MM.1S (cell line): ENCODE data around the gene GALNS.

Experiments used
- DNase-seq: peaks from one replicate; pipeline ENCODE4 v3.0.0-alpha.2; 2015
- H2AFZ ChIP-seq: fragments of 300-600 bp; sonication (generic); 2 replicates; pipeline ENCODE4 v1.6.0; 2016; ENCODE audit warnings: antibody characterized with exemption, low read length
- H3F3A ChIP-seq: fragments of 300-600 bp; sonication (generic); 2 replicates; pipeline ENCODE4 v1.6.1; 2016; ENCODE audit warnings: mild to moderate bottlenecking, antibody characterized with exemption, low read length, moderate library complexity, mixed read lengths; ENCODE audit not compliant: insufficient read depth
- H3K27ac ChIP-seq: fragments of 300-600 bp; sonication (generic); 2 replicates; pipeline ENCODE4 v1.5.1; 2016; ENCODE audit warnings: mild to moderate bottlenecking, low read length
- H3K27me3 ChIP-seq: fragments of 300-600 bp; sonication (generic); replicated peaks from 2 replicates; pipeline ENCODE4 v1.6.0; 2016; ENCODE audit warnings: low read length; ENCODE audit not compliant: insufficient read depth
- H3K36me3 ChIP-seq: fragments of 300-600 bp; sonication (generic); replicated peaks from 2 replicates; pipeline ENCODE4 v1.6.1; 2016; ENCODE audit warnings: mild to moderate bottlenecking, low read length, mixed read lengths; ENCODE audit not compliant: insufficient read depth
- H3K4me1 ChIP-seq: fragments of 300-600 bp; sonication (generic); 2 replicates; pipeline ENCODE4 v1.6.1; 2016; ENCODE audit warnings: low read length, mixed read lengths
- H3K4me2 ChIP-seq: fragments of 300-600 bp; sonication (generic); 2 replicates; pipeline ENCODE4 v1.6.0; 2016; ENCODE audit warnings: low read depth, low read length
- H3K4me3 ChIP-seq: fragments of 300-600 bp; sonication (generic); 2 replicates; pipeline ENCODE4 v1.5.1; 2016; ENCODE audit warnings: low read length, mixed read lengths
- H3K79me2 ChIP-seq: fragments of 300-600 bp; sonication (generic); 2 replicates; pipeline ENCODE4 v1.6.1; 2016; ENCODE audit warnings: mixed run types, low read length, mixed read lengths
- H3K9ac ChIP-seq: fragments of 300-600 bp; sonication (generic); 2 replicates; pipeline ENCODE4 v1.6.1; 2016; ENCODE audit warnings: low read length, mixed read lengths
- H3K9me2 ChIP-seq: fragments of 300-600 bp; sonication (generic); replicated peaks from 2 replicates; pipeline ENCODE4 v1.6.1; 2016; ENCODE audit warnings: mild to moderate bottlenecking, low read length, mixed read lengths; ENCODE audit not compliant: insufficient read depth
- H3K9me3 ChIP-seq: fragments of 300-600 bp; sonication (generic); replicated peaks from 2 replicates; pipeline ENCODE4 v1.6.1; 2016; ENCODE audit warnings: mild to moderate bottlenecking, low read length, mixed read lengths; ENCODE audit not compliant: insufficient read depth
- H4K20me1 ChIP-seq: fragments of 300-600 bp; sonication (generic); 2 replicates; pipeline ENCODE4 v1.6.1; 2016; ENCODE audit warnings: mild to moderate bottlenecking, low read length, moderate library complexity, mixed read lengths; ENCODE audit not compliant: insufficient read depth
- EZH2 ChIP-seq: fragments of 300-600 bp; sonication (generic); optimal IDR thresholded peaks from 2 replicates; pipeline ENCODE3; 2017; ENCODE audit warnings: low read depth, mild to moderate bottlenecking, antibody characterized with exemption, low read length, mixed read lengths
- EZH2phosphoT487 ChIP-seq: fragments of 300-600 bp; sonication (generic); IDR thresholded peaks from 2 replicates; pipeline ENCODE4 v1.6.1; 2018; ENCODE audit warnings: antibody characterized with exemption, low read length
- TF ChIP-seq, protein P1 (sequence below): fragments of 300-600 bp; sonication (generic); IDR thresholded peaks from 2 replicates; pipeline ENCODE4 v1.5.1; 2016; ENCODE audit warnings: antibody characterized with exemption, low read length, mixed read lengths

GALNS gene

DNA sequence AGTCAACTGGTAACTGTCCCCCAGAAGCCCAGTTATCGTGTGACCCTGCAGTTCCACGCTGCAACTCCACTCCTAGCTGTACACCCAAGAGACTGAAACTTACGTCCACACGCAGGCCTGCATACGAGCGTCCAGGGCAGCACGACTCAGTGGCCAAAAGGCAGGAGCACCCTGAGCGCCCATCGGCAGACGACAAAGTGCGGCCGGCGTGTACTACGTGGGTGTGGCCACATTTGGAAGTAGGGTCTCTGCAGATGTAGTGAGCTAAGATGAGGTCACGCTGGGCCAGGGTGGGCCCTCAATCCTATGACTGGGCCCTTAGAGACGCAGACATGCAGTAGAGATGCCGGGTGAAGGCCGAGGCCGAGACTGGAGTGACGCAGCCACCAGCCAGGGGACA lies 13.5 kb downstream of the GALNS start:
- Histone ChIP-seq H3F3A (no peaks in the 10 kb centered on the region), H3K27ac (no peak overlapping the region), H3K79me2 (no peaks in the 10 kb centered on the region), H3K9me2 (no peaks in the 10 kb centered on the region), H3K36me3 (no peaks in the 10 kb centered on the region), H3K27me3 (no peaks in the 10 kb centered on the region), H4K20me1 (no peaks in the 10 kb centered on the region), H3K4me2 (no peak overlapping the region), H3K9me3 (no peaks in the 10 kb centered on the region), H3K4me1 (no peaks in the 10 kb centered on the region), H2AFZ (no peak overlapping the region), H3K4me3 (no peak overlapping the region), H3K9ac (no peak overlapping the region)
- no peak for DNase-seq
- no peak for TF ChIP-seq EZH2phosphoT487
- TF ChIP-seq, protein P1, sequence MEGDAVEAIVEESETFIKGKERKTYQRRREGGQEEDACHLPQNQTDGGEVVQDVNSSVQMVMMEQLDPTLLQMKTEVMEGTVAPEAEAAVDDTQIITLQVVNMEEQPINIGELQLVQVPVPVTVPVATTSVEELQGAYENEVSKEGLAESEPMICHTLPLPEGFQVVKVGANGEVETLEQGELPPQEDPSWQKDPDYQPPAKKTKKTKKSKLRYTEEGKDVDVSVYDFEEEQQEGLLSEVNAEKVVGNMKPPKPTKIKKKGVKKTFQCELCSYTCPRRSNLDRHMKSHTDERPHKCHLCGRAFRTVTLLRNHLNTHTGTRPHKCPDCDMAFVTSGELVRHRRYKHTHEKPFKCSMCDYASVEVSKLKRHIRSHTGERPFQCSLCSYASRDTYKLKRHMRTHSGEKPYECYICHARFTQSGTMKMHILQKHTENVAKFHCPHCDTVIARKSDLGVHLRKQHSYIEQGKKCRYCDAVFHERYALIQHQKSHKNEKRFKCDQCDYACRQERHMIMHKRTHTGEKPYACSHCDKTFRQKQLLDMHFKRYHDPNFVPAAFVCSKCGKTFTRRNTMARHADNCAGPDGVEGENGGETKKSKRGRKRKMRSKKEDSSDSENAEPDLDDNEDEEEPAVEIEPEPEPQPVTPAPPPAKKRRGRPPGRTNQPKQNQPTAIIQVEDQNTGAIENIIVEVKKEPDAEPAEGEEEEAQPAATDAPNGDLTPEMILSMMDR = no peak
- no peak for TF ChIP-seq EZH2

DNA sequence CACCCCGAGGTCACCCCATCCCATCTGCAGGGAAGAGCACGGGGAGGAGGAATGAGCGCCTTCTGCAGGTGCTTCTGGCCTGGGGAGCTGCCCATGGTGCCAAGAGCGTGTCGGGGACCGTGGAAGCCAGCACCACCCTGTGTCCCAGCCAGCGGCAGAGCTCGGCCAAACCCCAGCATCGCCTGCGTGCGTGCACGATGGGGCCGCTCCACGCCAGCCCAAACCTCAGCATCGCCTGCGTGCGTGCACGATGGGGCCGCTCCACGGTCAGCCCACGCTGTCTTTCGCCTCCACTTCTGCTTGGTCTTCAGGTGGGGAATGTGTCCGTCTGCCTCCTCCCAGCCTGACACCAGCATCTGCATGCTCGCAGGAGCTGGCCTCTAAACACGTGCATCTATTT lies 13.9 kb downstream of the GALNS start:
- H3K4me1 ChIP-seq = no peaks in the 10 kb centered on the region
- H3K27ac ChIP-seq = no peak overlapping the region
- H2AFZ ChIP-seq = no peak overlapping the region
- no peaks in the 10 kb centered on the region for H3F3A ChIP-seq
- DNase-seq = no peak
- H3K4me3 ChIP-seq = no peak overlapping the region
- H3K4me2 ChIP-seq = no peak overlapping the region
- TF ChIP-seq EZH2phosphoT487 (no peak), EZH2 (no peak)
- TF ChIP-seq, protein P1 = no peak
- H4K20me1 ChIP-seq = no peaks in the 10 kb centered on the region
- no peaks in the 10 kb centered on the region for H3K9me3 ChIP-seq
- H3K9ac ChIP-seq = no peak overlapping the region
- H3K9me2 ChIP-seq = no peaks in the 10 kb centered on the region
- no peaks in the 10 kb centered on the region for H3K27me3 ChIP-seq
- H3K36me3 ChIP-seq = no peaks in the 10 kb centered on the region
- no peaks in the 10 kb centered on the region for H3K79me2 ChIP-seq

DNA sequence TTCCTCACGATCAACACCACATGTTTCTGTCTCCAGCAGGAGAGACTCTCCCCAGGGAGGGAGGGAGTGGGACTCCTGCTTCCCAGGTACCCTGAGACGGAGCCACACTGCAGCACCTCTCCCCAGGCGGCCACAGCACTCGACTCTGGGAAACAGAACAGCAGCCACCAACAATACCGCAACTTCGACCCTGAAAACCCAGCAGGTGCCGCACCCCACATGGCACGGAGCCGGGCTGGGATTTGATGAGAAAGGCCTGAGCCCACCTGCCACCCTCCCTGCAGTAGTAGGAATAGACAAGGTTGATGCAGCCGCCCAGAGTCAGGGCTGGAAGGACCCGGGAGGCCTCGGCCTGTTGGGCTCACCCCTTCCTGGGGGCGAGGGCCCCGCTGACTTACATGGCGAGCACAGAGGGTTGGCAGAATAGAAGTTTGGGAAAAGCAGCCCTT lies 14.4 kb downstream of the GALNS start:
- Histone ChIP-seq H4K20me1 (no peaks in the 10 kb centered on the region), H2AFZ (no peak overlapping the region), H3K4me2 (no peak overlapping the region), H3K9ac (no peak overlapping the region), H3K4me3 (no peak overlapping the region), H3F3A (no peaks in the 10 kb centered on the region), H3K9me2 (no peaks in the 10 kb centered on the region), H3K9me3 (no peaks in the 10 kb centered on the region), H3K36me3 (no peaks in the 10 kb centered on the region), H3K79me2 (no peaks in the 10 kb centered on the region), H3K27me3 (no peaks in the 10 kb centered on the region), H3K27ac (no peak overlapping the region), H3K4me1 (no peaks in the 10 kb centered on the region)
- DNase-seq = no peak
- TF ChIP-seq, protein P1 = no peak
- TF ChIP-seq EZH2phosphoT487 (no peak), EZH2 (no peak)
